ENCODE results near the gene FBXL4. TPM values are rescaled to one million over a fixed set of nuclear protein-coding genes. Genes with fewer than 3 reads are reported as not detected.

FBXL4 gene
- total RNA-seq, 1 experiment from 2014 or later, result 5.1 TPM

DNA sequence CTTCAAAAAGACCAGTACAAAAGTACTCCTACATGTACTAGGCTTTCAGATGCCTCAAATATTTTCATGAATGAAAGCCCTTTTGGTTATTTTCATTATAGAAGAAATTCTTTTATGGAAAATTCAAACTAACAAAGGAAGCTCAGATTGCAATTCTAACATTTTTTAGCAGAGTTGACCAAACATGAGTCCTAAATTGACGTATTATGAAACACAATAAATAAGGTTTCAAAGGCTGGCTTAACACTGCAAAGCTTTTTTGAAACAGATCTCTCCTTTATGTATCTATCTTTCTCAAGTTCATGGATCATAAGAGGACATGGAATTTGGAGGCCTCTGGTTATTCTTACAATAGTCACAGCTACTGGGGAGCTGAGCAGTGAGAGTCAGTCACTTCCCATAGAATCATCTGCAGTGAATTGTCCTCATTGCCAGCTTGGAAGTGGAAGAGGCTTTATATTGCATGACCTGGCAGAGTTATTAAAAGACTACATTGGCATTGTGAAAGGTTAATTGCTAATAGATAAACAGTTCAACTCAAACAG, 38.4 kb upstream of the FBXL4 start:
- Histone ChIP-seq H3K9ac (ENCODE audit: extremely low read depth, insufficient read length, low read length) (no peak overlapping the region), H3K14ac (ENCODE audit: insufficient read depth, low read length) (no peak overlapping the region), H3K4me2 (ENCODE audit: insufficient read depth, insufficient read length, low read length) (no peak overlapping the region), H3K4me1 (ENCODE audit: insufficient read depth, low read length) (no peaks in the 10 kb centered on the region), H2BK120ac (ENCODE audit: low read depth, low read length, poor library complexity, severe bottlenecking) (no peak overlapping the region), H3T11ph (ENCODE audit: low read length) (no peak overlapping the region), H3K18ac (ENCODE audit: insufficient read length, low read depth, low read length) (no peak overlapping the region), H2AK5ac (ENCODE audit: insufficient read length, low read length) (no peak overlapping the region), H2AFZ (ENCODE audit: low read length) (no peak overlapping the region), H3K79me1 (ENCODE audit: insufficient read depth, low read depth, low read length, poor library complexity, severe bottlenecking) (no peaks in the 10 kb centered on the region), H2BK12ac (ENCODE audit: insufficient read length, low read depth, low read length) (no peak overlapping the region), H3K9me3 (ENCODE audit: control insufficient read depth, low read depth, low read length) (no peaks in the 10 kb centered on the region), H3K23ac (ENCODE audit: insufficient read length, low read depth, low read length) (no peak overlapping the region), H3K27me3 (ENCODE audit: insufficient read depth, low read length) (no peaks in the 10 kb centered on the region), H4K20me1 (ENCODE audit: control insufficient read depth, insufficient read depth, insufficient read length) (no peaks in the 10 kb centered on the region), H2BK5ac (ENCODE audit: insufficient read length, low read length) (no peak overlapping the region), H3K4ac (ENCODE audit: low read depth, low read length) (no peak overlapping the region), H2BK20ac (ENCODE audit: low read depth, low read length, poor library complexity, severe bottlenecking) (no peak overlapping the region), H4K91ac (ENCODE audit: insufficient read length, low read depth, low read length) (no peak overlapping the region), H3K27ac (ENCODE audit: insufficient read length, low read depth, low read length) (no peak overlapping the region), H3K23me2 (ENCODE audit: insufficient read length, low read depth, low read length, poor library complexity, severe bottlenecking) (no peaks in the 10 kb centered on the region), H3K79me2 (ENCODE audit: insufficient read depth, low read length) (no peaks in the 10 kb centered on the region), H4K8ac (replicated peaks; ENCODE audit: insufficient read length, low read depth, low read length) (no peak overlapping the region), H4K5ac (ENCODE audit: insufficient read length, low read depth, low read length) (no peak overlapping the region), H3K56ac (ENCODE audit: insufficient read length, low read depth, low read length) (no peak overlapping the region), H2BK15ac (ENCODE audit: low read depth, low read length) (no peak overlapping the region)
- H3K36me3 Mint-ChIP-seq (ENCODE audit: insufficient read depth in 1 of 3, low read depth in 3 of 3), result no peaks in the 10 kb centered on the region
- H3K27ac Mint-ChIP-seq, result no peak overlapping the region
- H3K27me3 Mint-ChIP-seq (ENCODE audit: low read depth), result no peaks in the 10 kb centered on the region; the same call in 1 of the 2 replicates
- H3K9me3 Mint-ChIP-seq, result no peaks in the 10 kb centered on the region
- H3K4me1 Mint-ChIP-seq, result peaks cover 4 to 5% of the 10 kb centered on the region in 2 experiments
- TF ChIP-seq, protein P1, sequence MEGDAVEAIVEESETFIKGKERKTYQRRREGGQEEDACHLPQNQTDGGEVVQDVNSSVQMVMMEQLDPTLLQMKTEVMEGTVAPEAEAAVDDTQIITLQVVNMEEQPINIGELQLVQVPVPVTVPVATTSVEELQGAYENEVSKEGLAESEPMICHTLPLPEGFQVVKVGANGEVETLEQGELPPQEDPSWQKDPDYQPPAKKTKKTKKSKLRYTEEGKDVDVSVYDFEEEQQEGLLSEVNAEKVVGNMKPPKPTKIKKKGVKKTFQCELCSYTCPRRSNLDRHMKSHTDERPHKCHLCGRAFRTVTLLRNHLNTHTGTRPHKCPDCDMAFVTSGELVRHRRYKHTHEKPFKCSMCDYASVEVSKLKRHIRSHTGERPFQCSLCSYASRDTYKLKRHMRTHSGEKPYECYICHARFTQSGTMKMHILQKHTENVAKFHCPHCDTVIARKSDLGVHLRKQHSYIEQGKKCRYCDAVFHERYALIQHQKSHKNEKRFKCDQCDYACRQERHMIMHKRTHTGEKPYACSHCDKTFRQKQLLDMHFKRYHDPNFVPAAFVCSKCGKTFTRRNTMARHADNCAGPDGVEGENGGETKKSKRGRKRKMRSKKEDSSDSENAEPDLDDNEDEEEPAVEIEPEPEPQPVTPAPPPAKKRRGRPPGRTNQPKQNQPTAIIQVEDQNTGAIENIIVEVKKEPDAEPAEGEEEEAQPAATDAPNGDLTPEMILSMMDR (conservative IDR thresholded peaks at IDR 0.05), result no peak
- WGBS (ENCODE audit: extremely low coverage, insufficient read length, low lambda C conversion rate), result no CpG with 5 or more reads among the region's 1 CpG
- H3K4me3 Mint-ChIP-seq, result no peak overlapping the region
- no peak for DNase-seq

All from H9 (cell line).